A673 (cell line): Measurements from ENCODE around the gene C1orf21.
A peak's percentile ranks its signal among the peaks of the same experiment; 100 is the strongest.

Experiments used
- EZH2 ChIP-seq: fragments of 200-600 bp; sonication (generic); IDR thresholded peaks from 2 replicates; pipeline ENCODE4 v1.6.1; 2017; ENCODE audit warnings: borderline replicate concordance, low read depth, mild to moderate bottlenecking, mixed read lengths, antibody characterized with exemption, low read length; ENCODE audit not compliant: poor library complexity, severe bottlenecking
- TF ChIP-seq, protein P1 (sequence below): fragments of 300-800, 200-600 bp; sonication (generic); conservative IDR thresholded peaks from 2 replicates; pipeline ENCODE4 v1.5.1; 2017; ENCODE audit warnings: low read depth, mild to moderate bottlenecking, antibody characterized with exemption, low read length, moderate library complexity, mixed read lengths

DNA sequence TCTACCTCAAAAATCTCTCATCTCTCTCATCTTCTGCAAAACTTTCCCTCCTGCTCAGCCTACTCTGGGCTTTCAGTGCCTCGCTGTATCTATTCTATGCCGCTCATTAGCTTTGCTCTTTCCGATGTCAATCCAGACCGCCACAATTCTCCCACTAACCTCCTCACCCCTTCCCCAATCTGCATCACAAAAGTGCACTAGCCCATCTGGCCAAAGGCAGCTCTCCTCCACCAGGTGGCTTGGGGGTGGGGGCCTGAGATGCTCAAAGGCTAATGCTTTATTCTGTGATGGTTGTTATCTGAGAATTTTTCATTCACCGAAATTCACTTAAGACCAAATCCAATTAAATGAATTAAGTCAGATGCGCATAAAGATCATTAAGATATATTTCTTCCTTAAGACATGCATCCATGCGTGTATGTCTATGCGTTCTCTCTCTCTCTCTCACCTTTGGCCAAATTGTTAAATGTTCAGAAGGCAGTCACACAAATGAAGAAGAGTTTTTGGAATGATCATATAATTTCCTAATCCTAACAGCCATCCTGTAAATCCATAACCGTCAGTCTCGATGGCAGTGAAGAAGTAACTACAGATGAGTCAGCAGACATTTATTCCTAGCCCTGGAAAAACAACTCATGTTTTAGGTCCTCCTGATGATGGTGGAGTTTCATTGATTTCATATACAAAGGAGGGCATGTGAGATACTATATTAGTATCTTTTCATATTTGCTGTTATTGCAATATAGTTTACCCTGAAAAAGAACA, 111.3 kb downstream of the C1orf21 start:
- TF ChIP-seq, protein P1, sequence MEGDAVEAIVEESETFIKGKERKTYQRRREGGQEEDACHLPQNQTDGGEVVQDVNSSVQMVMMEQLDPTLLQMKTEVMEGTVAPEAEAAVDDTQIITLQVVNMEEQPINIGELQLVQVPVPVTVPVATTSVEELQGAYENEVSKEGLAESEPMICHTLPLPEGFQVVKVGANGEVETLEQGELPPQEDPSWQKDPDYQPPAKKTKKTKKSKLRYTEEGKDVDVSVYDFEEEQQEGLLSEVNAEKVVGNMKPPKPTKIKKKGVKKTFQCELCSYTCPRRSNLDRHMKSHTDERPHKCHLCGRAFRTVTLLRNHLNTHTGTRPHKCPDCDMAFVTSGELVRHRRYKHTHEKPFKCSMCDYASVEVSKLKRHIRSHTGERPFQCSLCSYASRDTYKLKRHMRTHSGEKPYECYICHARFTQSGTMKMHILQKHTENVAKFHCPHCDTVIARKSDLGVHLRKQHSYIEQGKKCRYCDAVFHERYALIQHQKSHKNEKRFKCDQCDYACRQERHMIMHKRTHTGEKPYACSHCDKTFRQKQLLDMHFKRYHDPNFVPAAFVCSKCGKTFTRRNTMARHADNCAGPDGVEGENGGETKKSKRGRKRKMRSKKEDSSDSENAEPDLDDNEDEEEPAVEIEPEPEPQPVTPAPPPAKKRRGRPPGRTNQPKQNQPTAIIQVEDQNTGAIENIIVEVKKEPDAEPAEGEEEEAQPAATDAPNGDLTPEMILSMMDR = 0 out of 2 replicates have a peak, but pooled peaks have one; percentile 10
- TF ChIP-seq EZH2 = no peak
